WTC11 (cell line): Measurements from ENCODE around the gene TSPAN17. TPM values are rescaled to one million over a fixed set of nuclear protein-coding genes. Genes with fewer than 3 reads are reported as not detected.

Experiments used
- ATAC-seq: fragments of 200-7000 bp; cut with Tn5 transposase; 2 replicates; pipeline ENCODE4 v1.10.0; 2021; ENCODE audit warnings: mild to moderate bottlenecking, moderate library complexity
- CTCF ChIA-PET: fragments of 300-600 bp; sonication (Branson Sonifier 250); formaldehyde crosslinking; loops from one replicate; lab custom pipeline; 2021; ENCODE audit warnings: antibody characterized with exemption; lab: Charles Lee
- POLR2A ChIA-PET: fragments of 350-600 bp; sonication (Branson Sonifier 250); formaldehyde crosslinking; loops from one replicate; lab custom pipeline; 2021; ENCODE audit warnings: antibody characterized with exemption; lab: Charles Lee
- DNase-seq: peaks from one replicate; pipeline ENCODE4 v3.0.0; 2021; ENCODE audit warnings: low spot score
- H3K27ac Mint-ChIP-seq: 2 replicates; pipeline ENCODE4 v1.8.0; 2021; ENCODE audit warnings: mixed read lengths
- H3K27me3 Mint-ChIP-seq: 2 replicates; pipeline ENCODE4 v1.8.0; 2021; ENCODE audit warnings: low read depth, mild to moderate bottlenecking, moderate library complexity, mixed read lengths
- H3K36me3 Mint-ChIP-seq: 2 replicates; pipeline ENCODE4 v1.8.0; 2021; ENCODE audit warnings: mixed read lengths
- H3K4me1 Mint-ChIP-seq: 2 replicates; pipeline ENCODE4 v1.8.0; 2022; ENCODE audit warnings: mixed read lengths
- H3K4me3 Mint-ChIP-seq: 2 replicates; pipeline ENCODE4 v1.8.0; 2021; ENCODE audit warnings: mild to moderate bottlenecking, moderate library complexity, mixed read lengths
- H3K9me3 Mint-ChIP-seq: 2 replicates; pipeline ENCODE4 v1.8.0; 2021; ENCODE audit warnings: mixed read lengths
- ELF4 ChIP-seq: sonication (generic); formaldehyde crosslinking; IDR thresholded peaks from 2 replicates; pipeline ENCODE4 v1.8.1; 2022; ENCODE audit warnings: low read depth, mild to moderate bottlenecking, moderate library complexity, missing genetic modification reagents
- ESRRA ChIP-seq: sonication (generic); formaldehyde crosslinking; IDR thresholded peaks from 2 replicates; pipeline ENCODE4 v1.8.1; 2022; ENCODE audit warnings: mild to moderate bottlenecking, missing genetic modification reagents, borderline replicate concordance
- FOXJ3 ChIP-seq: sonication (generic); formaldehyde crosslinking; IDR thresholded peaks from 2 replicates; pipeline ENCODE4 v1.9.0; 2021; ENCODE audit warnings: missing genetic modification reagents, mild to moderate bottlenecking, borderline replicate concordance
- KAT7 ChIP-seq: sonication (generic); formaldehyde crosslinking; IDR thresholded peaks from 2 replicates; pipeline ENCODE4 v1.8.1; 2023; ENCODE audit warnings: missing genetic modification reagents, mild to moderate bottlenecking, borderline replicate concordance
- NR1H2 ChIP-seq: sonication (generic); formaldehyde crosslinking; IDR thresholded peaks from 2 replicates; pipeline ENCODE4 v1.9.0; 2021; ENCODE audit warnings: mild to moderate bottlenecking, moderate library complexity, missing genetic modification reagents
- PRRX2 ChIP-seq: fragments of 250-450 bp; sonication (Bioruptor Pico); IDR thresholded peaks from 2 replicates; pipeline ENCODE4 v1.8.0; 2021; ENCODE audit warnings: mild to moderate bottlenecking
- RORB ChIP-seq: fragments of 250-450 bp; sonication (Bioruptor Pico); IDR thresholded peaks from 2 replicates; pipeline ENCODE4 v1.9.0; 2021; ENCODE audit warnings: mild to moderate bottlenecking
- ZNF121 ChIP-seq: sonication (generic); formaldehyde crosslinking; IDR thresholded peaks from 2 replicates; pipeline ENCODE4 v1.8.0; 2023; ENCODE audit warnings: missing genetic modification reagents
- total RNA-seq: library from RNA; stranded (reverse); gene quantifications from 3 replicates; pipeline ENCODE4 v1.2.3, GENCODE V29; 2021
- TF ChIP-seq, protein P1 (sequence below): sonication (generic); formaldehyde crosslinking; IDR thresholded peaks from 2 replicates; pipeline ENCODE4 v1.8.1; 2023; ENCODE audit warnings: mild to moderate bottlenecking, missing genetic modification reagents, borderline replicate concordance
- TF ChIP-seq, protein P2 (sequence below): sonication (generic); formaldehyde crosslinking; IDR thresholded peaks from 2 replicates; pipeline ENCODE4 v1.8.1; 2022; ENCODE audit warnings: low read depth, missing genetic modification reagents, borderline replicate concordance
- TF ChIP-seq, protein P3 (sequence below): fragments of 250-450 bp; sonication (Bioruptor Pico); conservative IDR thresholded peaks from 2 replicates; pipeline ENCODE4 v1.9.0; 2021; ENCODE audit warnings: mild to moderate bottlenecking
- TF ChIP-seq, protein P4 (sequence below): fragments of 250-450 bp; sonication (Bioruptor Pico); IDR thresholded peaks from 2 replicates; pipeline ENCODE4 v2.1.2; 2022; ENCODE audit warnings: mild to moderate bottlenecking, moderate library complexity
- TF ChIP-seq, protein P5 (sequence below): fragments of 200-600 bp; IDR thresholded peaks from 2 replicates; pipeline ENCODE4 v1.8.0; 2022; ENCODE audit warnings: antibody characterized with exemption
- TF ChIP-seq, protein P6 (sequence below): sonication (generic); formaldehyde crosslinking; conservative IDR thresholded peaks from 2 replicates; pipeline ENCODE4 v1.8.1; 2023; ENCODE audit warnings: mild to moderate bottlenecking, low read depth, missing genetic modification reagents, moderate library complexity
- TF ChIP-seq, protein P7 (sequence below): sonication (generic); formaldehyde crosslinking; IDR thresholded peaks from 2 replicates; pipeline ENCODE4 v1.8.0; 2022; ENCODE audit warnings: mild to moderate bottlenecking, missing genetic modification reagents

The TSPAN17 gene
- total RNA-seq, 1 experiment from 2014 or later, result 47.8 TPM

DNA sequence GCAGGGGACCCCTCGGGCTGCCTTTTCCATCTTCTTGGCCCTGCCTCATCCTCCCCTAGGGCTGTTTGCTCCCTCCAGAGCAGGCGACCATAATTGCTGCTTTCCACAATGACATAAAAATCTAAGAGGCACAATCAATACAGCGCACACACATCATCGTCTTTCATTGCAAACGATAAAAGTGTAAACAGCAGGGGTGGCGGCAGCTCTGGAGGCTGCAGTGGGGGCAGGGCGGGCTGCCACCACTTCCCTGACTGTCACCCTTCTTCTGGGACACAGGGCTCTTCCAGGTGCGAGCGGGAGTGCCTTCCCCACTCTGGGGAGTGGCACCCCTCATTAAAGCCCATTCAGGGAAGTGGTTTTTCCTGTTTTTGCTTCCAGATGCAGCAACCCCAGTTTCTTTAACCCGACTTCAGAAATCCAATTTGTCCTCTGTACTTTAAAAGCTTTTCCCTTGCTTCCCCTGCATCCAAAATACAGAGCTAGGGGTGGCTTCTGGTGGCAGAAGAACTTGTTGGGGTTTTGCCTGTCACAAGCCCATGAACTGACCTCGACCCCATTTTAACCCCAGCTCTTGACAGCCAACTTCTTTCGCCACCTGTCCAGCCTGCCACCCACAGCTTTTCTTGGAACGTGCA lies 45.7 kb downstream of the TSPAN17 start (continued):
- TF ChIP-seq, protein P1, sequence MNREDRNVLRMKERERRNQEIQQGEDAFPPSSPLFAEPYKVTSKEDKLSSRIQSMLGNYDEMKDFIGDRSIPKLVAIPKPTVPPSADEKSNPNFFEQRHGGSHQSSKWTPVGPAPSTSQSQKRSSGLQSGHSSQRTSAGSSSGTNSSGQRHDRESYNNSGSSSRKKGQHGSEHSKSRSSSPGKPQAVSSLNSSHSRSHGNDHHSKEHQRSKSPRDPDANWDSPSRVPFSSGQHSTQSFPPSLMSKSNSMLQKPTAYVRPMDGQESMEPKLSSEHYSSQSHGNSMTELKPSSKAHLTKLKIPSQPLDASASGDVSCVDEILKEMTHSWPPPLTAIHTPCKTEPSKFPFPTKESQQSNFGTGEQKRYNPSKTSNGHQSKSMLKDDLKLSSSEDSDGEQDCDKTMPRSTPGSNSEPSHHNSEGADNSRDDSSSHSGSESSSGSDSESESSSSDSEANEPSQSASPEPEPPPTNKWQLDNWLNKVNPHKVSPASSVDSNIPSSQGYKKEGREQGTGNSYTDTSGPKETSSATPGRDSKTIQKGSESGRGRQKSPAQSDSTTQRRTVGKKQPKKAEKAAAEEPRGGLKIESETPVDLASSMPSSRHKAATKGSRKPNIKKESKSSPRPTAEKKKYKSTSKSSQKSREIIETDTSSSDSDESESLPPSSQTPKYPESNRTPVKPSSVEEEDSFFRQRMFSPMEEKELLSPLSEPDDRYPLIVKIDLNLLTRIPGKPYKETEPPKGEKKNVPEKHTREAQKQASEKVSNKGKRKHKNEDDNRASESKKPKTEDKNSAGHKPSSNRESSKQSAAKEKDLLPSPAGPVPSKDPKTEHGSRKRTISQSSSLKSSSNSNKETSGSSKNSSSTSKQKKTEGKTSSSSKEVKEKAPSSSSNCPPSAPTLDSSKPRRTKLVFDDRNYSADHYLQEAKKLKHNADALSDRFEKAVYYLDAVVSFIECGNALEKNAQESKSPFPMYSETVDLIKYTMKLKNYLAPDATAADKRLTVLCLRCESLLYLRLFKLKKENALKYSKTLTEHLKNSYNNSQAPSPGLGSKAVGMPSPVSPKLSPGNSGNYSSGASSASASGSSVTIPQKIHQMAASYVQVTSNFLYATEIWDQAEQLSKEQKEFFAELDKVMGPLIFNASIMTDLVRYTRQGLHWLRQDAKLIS (CRISPR knock-in tag), result no peak
- no peak for TF ChIP-seq ELF4 (CRISPR knock-in tag)
- TF ChIP-seq, protein P2, sequence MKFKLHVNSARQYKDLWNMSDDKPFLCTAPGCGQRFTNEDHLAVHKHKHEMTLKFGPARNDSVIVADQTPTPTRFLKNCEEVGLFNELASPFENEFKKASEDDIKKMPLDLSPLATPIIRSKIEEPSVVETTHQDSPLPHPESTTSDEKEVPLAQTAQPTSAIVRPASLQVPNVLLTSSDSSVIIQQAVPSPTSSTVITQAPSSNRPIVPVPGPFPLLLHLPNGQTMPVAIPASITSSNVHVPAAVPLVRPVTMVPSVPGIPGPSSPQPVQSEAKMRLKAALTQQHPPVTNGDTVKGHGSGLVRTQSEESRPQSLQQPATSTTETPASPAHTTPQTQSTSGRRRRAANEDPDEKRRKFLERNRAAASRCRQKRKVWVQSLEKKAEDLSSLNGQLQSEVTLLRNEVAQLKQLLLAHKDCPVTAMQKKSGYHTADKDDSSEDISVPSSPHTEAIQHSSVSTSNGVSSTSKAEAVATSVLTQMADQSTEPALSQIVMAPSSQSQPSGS (CRISPR knock-in tag), result no peak
- TF ChIP-seq, protein P3, sequence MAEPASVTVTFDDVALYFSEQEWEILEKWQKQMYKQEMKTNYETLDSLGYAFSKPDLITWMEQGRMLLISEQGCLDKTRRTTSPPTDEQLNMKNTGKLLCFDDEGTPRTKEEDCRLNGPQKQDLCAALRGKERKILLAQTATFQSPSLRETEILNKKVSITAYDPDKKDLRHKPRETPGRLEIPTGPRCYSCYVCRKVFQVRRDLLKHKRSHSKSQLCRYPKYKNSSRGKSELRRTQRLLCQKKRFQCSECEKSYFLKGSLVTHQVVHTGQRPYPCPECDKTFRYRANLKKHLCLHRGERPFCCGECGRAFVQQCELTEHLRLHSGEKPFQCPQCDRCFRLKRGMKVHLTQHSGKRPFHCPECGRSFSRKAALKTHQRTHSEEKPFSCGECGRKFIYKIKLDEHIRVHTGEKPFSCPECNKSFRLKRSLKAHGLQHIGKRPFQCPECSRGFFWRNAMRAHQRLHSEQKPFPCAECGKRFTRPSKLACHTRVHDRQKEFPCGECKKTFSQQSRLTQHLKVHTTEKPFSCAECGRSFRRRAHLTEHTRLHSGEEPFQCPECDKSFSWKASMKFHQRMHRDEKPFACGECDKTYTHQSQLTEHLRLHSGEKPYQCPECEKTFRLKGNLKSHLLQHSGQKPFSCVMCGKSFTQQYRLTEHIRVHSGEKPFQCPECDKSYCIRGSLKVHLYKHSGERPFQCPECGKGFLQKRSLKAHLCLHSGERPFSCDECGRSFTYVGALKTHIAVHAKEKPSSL (CRISPR knock-in tag), result no peak

DNA sequence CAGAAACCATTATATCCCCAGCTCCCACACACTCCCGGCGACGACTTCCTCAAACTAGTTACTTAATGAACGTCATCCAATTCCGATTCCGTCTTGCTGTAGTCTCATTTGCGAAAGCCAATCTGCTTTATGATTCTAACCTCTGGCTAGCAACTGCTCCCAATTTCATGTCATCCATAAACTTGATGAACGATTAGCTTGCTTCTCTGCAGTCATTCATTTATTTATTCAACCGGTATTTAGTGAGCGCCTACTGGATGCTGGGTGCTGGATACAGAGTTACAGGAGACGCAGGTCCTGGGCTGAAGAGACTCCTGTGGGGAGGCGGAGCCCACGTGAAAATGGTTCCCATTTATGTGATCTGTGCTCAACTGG lies 46.2 kb downstream of the TSPAN17 start:
- peaks cover 73% of the 10 kb centered on the region for H3K4me1 Mint-ChIP-seq
- CTCF ChIA-PET, result interaction anchor here (0.7 to 14.2 kb wide), 8 partner anchors 21 to 393 kb away, joined by 3 to 233 read pairs (median 5); no protein-coding TSS in a partner anchor
- H3K27ac Mint-ChIP-seq, result no peak overlapping the region
- no peak overlapping the region for H3K4me3 Mint-ChIP-seq
- DNase-seq (no peak), ATAC-seq (no peak)
- TF ChIP-seq FOXJ3 (CRISPR knock-in tag) (no peak), NR1H2 (CRISPR knock-in tag) (no peak)
- TF ChIP-seq, protein P4, sequence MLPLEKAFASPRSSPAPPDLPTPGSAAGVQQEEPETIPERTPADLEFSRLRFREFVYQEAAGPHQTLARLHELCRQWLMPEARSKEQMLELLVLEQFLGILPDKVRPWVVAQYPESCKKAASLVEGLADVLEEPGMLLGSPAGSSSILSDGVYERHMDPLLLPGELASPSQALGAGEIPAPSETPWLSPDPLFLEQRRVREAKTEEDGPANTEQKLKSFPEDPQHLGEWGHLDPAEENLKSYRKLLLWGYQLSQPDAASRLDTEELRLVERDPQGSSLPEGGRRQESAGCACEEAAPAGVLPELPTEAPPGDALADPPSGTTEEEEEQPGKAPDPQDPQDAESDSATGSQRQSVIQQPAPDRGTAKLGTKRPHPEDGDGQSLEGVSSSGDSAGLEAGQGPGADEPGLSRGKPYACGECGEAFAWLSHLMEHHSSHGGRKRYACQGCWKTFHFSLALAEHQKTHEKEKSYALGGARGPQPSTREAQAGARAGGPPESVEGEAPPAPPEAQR (CRISPR knock-in tag), result no peak
- TF ChIP-seq, protein P5, sequence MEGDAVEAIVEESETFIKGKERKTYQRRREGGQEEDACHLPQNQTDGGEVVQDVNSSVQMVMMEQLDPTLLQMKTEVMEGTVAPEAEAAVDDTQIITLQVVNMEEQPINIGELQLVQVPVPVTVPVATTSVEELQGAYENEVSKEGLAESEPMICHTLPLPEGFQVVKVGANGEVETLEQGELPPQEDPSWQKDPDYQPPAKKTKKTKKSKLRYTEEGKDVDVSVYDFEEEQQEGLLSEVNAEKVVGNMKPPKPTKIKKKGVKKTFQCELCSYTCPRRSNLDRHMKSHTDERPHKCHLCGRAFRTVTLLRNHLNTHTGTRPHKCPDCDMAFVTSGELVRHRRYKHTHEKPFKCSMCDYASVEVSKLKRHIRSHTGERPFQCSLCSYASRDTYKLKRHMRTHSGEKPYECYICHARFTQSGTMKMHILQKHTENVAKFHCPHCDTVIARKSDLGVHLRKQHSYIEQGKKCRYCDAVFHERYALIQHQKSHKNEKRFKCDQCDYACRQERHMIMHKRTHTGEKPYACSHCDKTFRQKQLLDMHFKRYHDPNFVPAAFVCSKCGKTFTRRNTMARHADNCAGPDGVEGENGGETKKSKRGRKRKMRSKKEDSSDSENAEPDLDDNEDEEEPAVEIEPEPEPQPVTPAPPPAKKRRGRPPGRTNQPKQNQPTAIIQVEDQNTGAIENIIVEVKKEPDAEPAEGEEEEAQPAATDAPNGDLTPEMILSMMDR, result no peak
- POLR2A ChIA-PET, result interaction anchor here (0.6 kb wide), 2 partner anchors 18 to 28 kb away, joined by 3 to 4 read pairs; no protein-coding TSS in a partner anchor
- H3K27me3 Mint-ChIP-seq, result peaks cover 7% of the 10 kb centered on the region
- H3K36me3 Mint-ChIP-seq, result no peaks in the 10 kb centered on the region
- H3K9me3 Mint-ChIP-seq, result no peaks in the 10 kb centered on the region

DNA sequence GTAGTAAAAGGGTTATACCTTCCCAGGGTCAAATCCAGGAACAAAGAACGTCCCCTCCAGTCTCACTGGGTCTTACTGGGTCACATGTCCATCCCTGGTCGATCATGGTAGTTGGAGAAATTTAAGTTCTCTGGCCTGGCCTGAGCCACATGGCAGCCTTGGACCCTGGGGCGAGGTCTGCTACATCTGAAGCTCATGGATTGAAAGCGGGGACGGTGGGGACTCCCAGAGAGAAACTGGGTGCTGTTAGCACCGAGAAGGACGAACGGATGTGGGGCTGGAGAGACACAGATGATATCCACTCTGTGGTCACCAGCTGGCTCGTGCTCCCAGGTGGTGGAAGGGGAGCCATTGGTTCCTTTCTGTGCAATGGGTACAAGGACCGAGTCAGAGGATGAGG lies 46.9 kb downstream of the TSPAN17 start:
- POLR2A ChIA-PET, result interaction anchor here (0.6 kb wide), 1 partner anchor 254 kb away, joined by 6 read pairs; no protein-coding TSS in a partner anchor
- no peak for DNase-seq
- no peak overlapping the region for H3K4me3 Mint-ChIP-seq
- CTCF ChIA-PET, result interaction anchor here (1.3 to 14.2 kb wide), 4 partner anchors 18 to 119 kb away, joined by 3 to 233 read pairs (median 6); no protein-coding TSS in a partner anchor
- peaks cover 78% of the 10 kb centered on the region for H3K4me1 Mint-ChIP-seq
- H3K27me3 Mint-ChIP-seq, result peaks cover 7% of the 10 kb centered on the region
- no peaks in the 10 kb centered on the region for H3K36me3 Mint-ChIP-seq
- no peaks in the 10 kb centered on the region for H3K9me3 Mint-ChIP-seq
- ATAC-seq, result no peak
- no peak overlapping the region for H3K27ac Mint-ChIP-seq
- TF ChIP-seq ELF4 (CRISPR knock-in tag) (no peak), ESRRA (CRISPR knock-in tag) (no peak), KAT7 (no peak), RORB (CRISPR knock-in tag) (no peak), ZNF121 (no peak), PRRX2 (CRISPR knock-in tag) (no peak)
- TF ChIP-seq, protein P6, sequence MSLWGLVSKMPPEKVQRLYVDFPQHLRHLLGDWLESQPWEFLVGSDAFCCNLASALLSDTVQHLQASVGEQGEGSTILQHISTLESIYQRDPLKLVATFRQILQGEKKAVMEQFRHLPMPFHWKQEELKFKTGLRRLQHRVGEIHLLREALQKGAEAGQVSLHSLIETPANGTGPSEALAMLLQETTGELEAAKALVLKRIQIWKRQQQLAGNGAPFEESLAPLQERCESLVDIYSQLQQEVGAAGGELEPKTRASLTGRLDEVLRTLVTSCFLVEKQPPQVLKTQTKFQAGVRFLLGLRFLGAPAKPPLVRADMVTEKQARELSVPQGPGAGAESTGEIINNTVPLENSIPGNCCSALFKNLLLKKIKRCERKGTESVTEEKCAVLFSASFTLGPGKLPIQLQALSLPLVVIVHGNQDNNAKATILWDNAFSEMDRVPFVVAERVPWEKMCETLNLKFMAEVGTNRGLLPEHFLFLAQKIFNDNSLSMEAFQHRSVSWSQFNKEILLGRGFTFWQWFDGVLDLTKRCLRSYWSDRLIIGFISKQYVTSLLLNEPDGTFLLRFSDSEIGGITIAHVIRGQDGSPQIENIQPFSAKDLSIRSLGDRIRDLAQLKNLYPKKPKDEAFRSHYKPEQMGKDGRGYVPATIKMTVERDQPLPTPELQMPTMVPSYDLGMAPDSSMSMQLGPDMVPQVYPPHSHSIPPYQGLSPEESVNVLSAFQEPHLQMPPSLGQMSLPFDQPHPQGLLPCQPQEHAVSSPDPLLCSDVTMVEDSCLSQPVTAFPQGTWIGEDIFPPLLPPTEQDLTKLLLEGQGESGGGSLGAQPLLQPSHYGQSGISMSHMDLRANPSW (CRISPR knock-in tag), result no peak
- TF ChIP-seq, protein P7, sequence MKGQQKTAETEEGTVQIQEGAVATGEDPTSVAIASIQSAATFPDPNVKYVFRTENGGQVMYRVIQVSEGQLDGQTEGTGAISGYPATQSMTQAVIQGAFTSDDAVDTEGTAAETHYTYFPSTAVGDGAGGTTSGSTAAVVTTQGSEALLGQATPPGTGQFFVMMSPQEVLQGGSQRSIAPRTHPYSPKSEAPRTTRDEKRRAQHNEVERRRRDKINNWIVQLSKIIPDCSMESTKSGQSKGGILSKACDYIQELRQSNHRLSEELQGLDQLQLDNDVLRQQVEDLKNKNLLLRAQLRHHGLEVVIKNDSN (CRISPR knock-in tag), result no peak
